HL-60/S4 (cell line): ENCODE data around the gene CYFIP1.

ENCODE experiments used
- in situ Hi-C: fragments of 300-500 bp; cut with MboI; formaldehyde crosslinking; loops from 2 replicates; pipeline ENCODE4 v1.14.3; 2022; ENCODE audit warnings: low sequenced_read_pairs

The CYFIP1 gene

DNA sequence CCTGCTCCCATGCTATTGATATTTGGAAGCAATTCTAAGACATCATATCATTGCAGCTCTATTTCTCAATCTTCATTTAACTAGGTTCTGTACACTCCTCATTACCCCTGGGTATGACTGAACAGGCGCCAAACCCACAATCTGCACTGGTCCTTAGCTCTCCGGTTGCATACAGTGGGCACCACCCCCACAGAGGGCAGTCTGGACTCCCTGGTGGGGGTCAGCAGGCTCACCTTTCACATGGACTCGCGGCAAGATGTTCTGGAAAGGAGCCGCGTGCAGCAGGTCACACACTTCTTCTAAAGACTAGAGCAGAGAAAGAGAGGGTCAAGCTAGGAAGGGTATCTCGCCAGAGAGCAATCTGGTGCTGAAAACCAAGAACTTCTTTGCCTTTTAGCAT is 105.2 kb downstream of the CYFIP1 start:
- in situ Hi-C loops = no loop called here

DNA sequence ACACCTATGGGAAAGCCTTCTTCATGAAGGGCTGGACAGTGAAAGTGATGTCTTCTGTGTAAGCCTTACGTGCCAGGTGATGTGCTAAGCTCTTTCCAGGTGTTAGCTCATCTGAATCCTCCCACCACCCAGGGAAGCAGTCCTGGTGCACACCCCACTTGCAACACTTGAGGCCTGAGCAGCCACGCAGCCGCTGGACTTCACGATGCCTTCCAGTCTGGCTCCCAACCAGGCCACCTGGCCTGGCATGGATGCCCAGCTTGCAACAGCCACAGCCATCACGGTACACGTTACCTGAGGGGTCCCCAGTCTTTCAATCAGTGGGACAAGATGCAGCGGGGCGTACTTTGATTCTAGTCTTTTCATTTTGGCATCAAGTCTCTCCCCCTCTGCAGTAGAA is 105.9 kb downstream of the CYFIP1 start:
- in situ Hi-C loops = no loop called here

DNA sequence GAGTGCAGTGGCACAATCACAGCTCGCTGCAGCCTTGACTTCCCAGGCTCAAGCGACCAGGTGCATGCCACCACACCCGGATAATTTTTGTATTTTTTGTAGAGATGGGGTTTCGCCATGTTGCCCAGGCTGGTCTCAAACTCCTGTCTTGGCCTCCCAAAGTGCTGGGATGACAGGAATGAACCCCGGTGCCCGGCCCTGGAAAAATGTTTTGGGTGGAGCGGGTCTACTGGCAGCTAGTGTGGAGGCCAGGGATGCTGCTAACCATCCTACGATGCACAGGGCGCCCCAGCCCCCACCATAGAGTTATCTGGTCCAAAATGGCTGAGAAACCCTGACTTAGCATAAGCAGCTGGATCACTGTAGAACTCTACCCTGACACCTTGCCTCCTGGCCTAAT is 106.3 kb downstream of the CYFIP1 start:
- in situ Hi-C loops = no loop called here

DNA sequence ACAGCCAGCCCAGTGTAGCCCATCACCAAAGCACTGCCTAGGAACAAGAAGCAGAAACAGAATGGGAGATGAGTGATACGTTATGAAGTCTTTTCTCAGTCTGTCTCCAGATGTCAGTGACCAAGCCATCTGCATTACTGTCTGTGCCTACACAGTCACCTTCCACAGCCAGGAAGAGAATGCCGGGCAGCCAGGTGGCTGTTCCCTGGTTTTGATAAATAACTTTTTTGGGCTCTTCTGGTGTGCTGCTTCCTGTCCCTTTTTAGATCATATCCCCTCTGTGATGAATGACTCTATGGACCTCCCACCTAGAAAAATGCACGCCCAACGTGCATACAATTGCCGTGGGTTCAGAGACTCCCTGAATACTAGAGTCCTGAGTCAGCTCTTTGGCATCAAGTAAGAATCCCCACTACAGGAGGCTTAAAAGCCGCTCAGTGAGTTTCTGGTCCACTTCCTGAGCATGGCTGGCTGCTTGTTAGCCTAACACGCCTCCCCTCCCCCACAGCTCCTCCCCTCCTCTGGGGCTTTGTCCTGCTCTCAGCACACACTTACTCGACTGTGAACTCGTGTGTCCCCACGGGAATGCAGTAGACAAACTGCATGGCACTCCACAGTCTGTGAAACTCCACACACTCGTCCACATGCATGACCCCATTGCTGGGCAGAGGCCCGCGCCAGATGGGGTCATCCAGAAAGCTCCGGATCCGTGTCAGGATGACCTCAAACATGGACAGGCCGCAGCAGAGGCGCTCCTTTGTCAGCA is 107.0 kb downstream of the CYFIP1 start:
- in situ Hi-C loops = no loop called here

DNA sequence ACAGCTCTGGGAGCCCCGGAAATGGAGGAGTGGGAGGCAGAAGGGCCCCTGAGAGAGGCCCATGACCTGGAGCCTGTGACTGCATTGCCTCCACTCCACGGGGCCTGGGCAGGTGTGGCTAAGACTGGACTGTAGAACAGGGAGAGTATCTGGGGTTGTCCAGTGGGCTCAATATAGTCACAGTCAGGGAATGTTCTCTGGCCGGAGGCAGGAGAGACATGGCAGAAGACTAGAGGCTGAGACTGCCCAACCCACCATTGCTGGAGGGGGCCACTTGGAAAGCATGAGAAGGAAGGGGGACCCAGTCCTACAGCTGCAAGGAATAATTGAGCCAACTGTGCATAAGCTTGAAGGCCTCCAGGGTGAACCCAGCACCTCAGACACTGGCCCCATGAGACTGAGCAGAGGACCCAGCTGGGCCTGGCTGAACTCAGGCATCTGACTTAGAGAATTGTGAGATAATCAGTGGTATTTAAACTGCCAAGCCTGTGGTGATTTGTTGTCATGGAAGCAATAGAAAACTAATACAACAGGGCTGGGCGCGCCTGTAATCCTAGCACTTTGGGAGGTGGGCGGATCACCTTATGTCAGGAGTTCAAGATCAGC is 108.6 kb downstream of the CYFIP1 start:
- in situ Hi-C loops = no loop called here

GRCh38 chr15:22870865-22871264 is 109.3 kb downstream of the CYFIP1 start:
- in situ Hi-C loops = no loop called here

- in situ Hi-C loops = loop anchor here (10.0 kb wide), 1 partner anchor 45 kb away; no protein-coding TSS in a partner anchor
These were observed 110.3 kb downstream of the CYFIP1 start for GRCh38 chr15:22869856-22870255.

DNA sequence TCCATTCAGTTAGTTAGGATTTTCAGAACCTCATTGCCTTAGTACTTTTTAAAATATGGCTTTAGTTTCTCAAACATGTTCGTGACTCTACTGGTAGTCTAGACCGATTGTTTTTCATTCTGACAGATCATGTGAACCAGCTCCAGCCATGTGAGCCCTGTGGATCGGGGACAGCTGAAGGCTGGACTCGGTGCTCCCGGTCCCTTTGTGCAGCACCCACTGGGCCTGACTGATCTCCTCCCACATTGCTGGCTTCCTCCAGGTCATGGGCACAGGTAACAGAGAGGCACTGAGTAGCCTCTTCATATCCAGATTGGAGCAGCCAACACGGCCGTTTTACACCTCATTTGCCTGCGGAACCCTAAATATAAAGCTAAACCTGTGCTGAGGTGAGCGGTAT is 111.2 kb downstream of the CYFIP1 start:
- in situ Hi-C loops = loop anchor here (10.0 kb wide), 1 partner anchor 46 kb away; no protein-coding TSS in a partner anchor

DNA sequence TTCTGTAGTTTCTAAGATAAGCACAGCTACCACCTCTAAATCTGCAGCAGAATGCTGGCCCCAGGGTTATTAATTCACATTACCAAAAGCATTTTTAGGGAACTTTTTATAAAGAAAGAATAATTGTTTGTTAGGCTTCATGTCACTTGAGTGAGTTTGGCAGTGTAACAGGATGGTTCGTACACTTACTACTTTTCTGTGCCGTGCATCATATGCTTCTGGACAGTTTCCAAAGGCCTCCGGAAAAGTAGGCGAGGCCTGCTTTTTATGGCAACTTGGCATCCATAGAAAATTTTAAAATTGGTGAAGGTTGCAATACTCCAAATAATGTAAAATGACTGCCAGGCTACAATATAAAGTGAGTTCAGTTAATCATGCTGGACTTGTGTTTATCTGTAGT is 111.7 kb downstream of the CYFIP1 start:
- in situ Hi-C loops = loop anchor here (10.0 kb wide), 1 partner anchor 46 kb away; no protein-coding TSS in a partner anchor

GRCh38 chr15:22867886-22868285 is 112.3 kb downstream of the CYFIP1 start:
- in situ Hi-C loops = loop anchor here (10.0 kb wide), 1 partner anchor 47 kb away; no protein-coding TSS in a partner anchor

GRCh38 chr15:22866079-22866478 is 114.1 kb downstream of the CYFIP1 start:
- in situ Hi-C loops = loop anchor here (10.0 kb wide), 1 partner anchor 49 kb away; no protein-coding TSS in a partner anchor

GRCh38 chr15:22863356-22863755 is 116.8 kb downstream of the CYFIP1 start:
- in situ Hi-C loops = loop anchor here (10.0 kb wide), 1 partner anchor 51 kb away; no protein-coding TSS in a partner anchor

- in situ Hi-C loops = loop anchor here (10.0 kb wide), 1 partner anchor 54 kb away; no protein-coding TSS in a partner anchor
These were observed 119.0 kb downstream of the CYFIP1 start for GRCh38 chr15:22861161-22861560.

GRCh38 chr15:22856659-22857058 is 123.5 kb downstream of the CYFIP1 start:
- in situ Hi-C loops = no loop called here

DNA sequence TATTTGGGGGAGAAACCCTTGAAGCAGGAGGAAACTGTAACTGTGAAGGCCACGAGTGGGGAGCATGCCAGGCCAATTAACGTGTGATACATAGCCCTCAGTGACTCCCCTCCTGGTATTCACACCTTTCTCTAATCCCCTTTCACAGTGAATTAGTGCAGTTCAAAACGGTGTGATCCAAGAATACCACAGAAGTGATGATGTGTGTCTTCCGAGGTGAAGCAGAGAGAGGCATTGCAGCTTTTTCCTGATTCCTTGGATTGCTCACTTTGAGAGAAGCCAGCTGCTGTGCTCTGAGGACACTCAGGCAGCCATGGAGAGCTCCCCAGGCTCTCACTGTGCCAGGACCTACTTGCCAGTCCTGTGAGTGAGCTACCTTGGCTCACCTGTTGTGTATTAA is 124.4 kb downstream of the CYFIP1 start:
- in situ Hi-C loops = no loop called here

DNA sequence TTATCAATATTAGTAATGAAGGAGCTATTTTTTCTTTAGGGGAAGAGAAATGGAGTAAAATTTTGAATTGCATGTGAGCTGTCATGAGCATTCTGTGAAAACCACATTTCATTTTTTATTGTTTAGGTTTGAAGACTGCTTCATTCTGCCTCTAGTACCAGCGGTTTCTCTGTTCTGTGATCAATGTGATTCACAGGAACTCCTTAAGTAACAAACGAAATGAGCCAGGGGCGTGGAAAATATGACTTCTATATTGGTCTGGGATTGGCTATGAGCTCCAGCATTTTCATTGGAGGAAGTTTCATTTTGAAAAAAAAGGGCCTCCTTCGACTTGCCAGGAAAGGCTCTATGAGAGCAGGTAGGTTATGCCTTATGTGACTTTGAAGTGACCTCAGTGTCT is 128.7 kb downstream of the CYFIP1 start:
- in situ Hi-C loops = no loop called here

GRCh38 chr15:22850055-22850454 is 130.1 kb downstream of the CYFIP1 start:
- in situ Hi-C loops = no loop called here

GRCh38 chr15:22846073-22846472 is 134.1 kb downstream of the CYFIP1 start:
- in situ Hi-C loops = no loop called here

DNA sequence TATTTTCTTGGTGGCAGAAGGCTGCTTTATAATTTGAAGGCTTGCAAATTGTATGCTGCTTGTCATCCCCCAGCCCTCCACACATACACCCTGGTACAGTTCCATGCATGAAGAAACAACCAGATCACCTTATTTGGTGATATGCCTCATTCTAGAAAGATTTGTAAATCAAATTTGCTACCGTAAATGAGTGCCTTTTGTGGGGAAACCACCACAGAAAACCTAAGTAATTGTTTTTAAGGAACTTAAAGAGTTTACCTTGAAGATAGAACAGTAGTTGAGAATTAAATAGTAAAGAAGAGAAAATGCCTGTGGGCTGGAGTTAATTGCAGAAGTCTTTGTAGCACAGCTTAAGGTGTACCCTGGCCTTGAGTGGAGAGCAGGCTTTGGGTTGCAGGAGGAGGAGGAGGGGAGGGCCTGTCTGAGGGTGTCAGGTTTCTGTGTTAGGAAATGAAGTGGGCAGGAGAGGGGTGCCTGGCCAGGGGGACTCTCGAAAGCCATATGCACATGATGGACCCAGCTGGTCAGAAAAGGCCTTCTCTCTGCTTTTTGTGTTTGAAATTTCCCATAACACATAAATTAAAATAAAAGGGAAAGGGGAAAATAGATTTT is 134.8 kb downstream of the CYFIP1 start:
- in situ Hi-C loops = no loop called here

DNA sequence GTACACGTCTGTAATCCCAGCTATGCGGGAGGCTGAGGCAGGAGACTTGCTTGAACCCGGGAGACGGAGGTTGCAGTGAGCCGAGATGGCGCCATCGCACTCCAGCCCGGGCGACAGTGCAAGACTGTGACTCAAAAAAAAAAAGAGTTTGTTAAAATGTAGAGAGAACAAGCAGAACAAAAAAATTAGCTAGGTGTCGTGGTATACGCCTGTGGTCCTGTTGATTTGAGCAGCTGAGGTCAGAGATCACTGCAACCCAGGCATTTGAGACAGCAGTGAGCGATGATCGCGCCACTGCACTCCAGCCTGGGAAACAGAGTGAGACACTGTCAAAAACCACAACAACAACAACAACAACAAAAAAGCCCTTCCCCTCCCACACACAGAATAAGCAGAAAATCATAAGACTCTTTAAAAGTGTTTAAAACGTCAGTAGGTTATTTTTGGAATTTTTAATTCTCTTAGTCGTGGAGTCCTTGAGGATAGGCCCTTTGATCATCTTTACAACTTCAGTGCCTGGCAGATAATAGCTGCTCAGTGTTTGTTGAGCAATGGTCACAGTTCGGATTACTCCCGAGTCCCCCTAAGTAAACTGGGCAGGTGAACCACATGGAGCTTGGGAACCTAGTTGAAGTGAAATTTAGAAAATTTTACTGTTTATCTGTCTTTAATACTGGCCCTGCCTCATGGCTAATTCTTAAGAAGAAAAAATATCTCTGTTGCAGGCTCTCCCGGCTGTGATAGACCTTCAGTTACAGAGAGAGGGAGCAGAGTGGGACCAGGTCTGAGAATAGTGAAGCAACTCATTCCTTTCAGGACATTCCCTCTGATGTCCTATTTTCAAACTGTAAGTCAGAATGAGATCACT is 135.5 kb downstream of the CYFIP1 start:
- in situ Hi-C loops = no loop called here
